GM10266 (cell line): ENCODE results near the gene PRKAG3.

Experiments
- DNase-seq: peaks from one replicate; pipeline ENCODE4 v3.0.0; 2012; ENCODE audit errors: extremely low spot score
- TF ChIP-seq, protein P1 (sequence below): IDR thresholded peaks from 2 replicates; pipeline ENCODE4 v1.5.1; 2012; ENCODE audit warnings: mild to moderate bottlenecking, low read depth; ENCODE audit not compliant: control insufficient read depth, insufficient read depth; ENCODE audit errors: missing control alignments

Gene PRKAG3

DNA sequence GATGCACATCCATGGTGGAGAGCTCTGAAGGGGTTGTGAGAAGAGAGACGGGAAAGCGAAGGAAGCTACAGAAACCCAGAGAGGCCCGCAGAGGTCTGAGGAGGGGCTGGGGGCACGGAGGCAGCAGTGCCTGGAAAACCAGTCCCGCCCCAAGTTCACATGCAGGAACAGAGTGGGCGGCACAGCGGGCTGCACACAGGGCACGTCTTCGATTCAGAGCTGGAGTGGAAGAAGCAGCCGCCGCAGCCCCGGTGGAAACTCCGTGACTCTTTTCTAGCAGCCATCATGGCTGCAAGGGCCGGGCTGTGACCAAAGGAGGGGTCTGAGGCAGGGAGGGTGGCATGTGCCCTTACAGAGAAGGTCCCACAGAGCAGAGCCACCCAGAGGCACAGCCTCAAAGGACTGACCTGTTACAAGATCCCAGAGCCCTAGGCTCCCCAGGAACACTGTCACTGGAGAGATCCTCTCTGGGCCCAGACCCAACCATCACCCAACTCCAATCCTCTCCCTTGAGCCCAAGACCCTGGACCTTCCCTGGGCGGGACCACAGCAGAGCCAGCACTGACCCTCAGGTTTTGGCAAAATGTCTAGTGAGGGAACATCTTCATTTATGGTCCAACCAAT is 10.7 kb downstream of the PRKAG3 start:
- TF ChIP-seq, protein P1, sequence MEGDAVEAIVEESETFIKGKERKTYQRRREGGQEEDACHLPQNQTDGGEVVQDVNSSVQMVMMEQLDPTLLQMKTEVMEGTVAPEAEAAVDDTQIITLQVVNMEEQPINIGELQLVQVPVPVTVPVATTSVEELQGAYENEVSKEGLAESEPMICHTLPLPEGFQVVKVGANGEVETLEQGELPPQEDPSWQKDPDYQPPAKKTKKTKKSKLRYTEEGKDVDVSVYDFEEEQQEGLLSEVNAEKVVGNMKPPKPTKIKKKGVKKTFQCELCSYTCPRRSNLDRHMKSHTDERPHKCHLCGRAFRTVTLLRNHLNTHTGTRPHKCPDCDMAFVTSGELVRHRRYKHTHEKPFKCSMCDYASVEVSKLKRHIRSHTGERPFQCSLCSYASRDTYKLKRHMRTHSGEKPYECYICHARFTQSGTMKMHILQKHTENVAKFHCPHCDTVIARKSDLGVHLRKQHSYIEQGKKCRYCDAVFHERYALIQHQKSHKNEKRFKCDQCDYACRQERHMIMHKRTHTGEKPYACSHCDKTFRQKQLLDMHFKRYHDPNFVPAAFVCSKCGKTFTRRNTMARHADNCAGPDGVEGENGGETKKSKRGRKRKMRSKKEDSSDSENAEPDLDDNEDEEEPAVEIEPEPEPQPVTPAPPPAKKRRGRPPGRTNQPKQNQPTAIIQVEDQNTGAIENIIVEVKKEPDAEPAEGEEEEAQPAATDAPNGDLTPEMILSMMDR: no peak
- DNase-seq: no peak

GRCh38 chr2:218819093-218819492 is 12.5 kb downstream of the PRKAG3 start:
- TF ChIP-seq, protein P1: no peak
- no peak for DNase-seq

DNA sequence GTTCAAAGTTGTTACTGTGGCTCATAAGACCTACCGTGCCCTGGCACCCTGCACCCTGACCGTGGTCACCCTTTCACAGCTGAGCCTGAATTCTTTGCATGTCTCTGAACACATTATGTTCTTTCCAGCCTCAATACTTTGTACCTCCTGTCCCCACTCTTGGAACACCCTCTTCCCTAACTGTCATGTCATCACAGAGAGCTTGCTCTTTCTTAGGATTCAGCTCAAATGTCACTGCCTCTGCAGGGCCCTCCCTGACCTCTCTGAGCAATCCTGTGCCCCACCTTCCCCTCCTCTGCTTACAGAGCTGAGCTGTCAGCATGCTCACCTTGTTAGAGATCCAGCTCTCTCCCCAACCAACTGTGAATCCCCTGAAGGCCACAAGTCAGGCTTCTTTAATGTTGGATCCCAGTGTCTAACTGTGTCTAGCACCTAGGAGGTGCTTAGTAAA is 15.0 kb downstream of the PRKAG3 start:
- TF ChIP-seq, protein P1: no peak
- no peak for DNase-seq

- TF ChIP-seq, protein P1: no peak
- no peak for DNase-seq
Observed at GRCh38 chr2:218815649-218816048, 16.0 kb downstream of the PRKAG3 start.

DNA sequence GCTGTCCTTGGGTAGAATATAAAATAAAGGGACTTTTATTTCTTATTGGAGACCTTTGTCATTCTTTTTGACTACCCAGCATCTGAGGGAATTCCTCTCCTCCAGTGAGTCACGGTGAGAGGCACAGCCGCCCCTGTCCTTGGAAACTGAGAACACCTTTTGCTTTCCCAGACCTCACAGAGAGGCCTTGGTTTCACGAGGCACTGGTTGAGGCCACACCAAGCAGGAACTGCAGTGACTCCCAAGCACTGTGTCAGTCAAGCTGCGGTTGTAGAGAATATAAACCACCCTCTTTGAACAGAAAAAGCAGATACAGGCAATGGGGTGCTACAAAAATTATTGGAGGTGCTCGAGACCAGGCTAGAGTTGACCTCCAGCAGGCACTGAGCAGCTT is 16.4 kb downstream of the PRKAG3 start:
- no peak for DNase-seq
- TF ChIP-seq, protein P1: no peak

DNA sequence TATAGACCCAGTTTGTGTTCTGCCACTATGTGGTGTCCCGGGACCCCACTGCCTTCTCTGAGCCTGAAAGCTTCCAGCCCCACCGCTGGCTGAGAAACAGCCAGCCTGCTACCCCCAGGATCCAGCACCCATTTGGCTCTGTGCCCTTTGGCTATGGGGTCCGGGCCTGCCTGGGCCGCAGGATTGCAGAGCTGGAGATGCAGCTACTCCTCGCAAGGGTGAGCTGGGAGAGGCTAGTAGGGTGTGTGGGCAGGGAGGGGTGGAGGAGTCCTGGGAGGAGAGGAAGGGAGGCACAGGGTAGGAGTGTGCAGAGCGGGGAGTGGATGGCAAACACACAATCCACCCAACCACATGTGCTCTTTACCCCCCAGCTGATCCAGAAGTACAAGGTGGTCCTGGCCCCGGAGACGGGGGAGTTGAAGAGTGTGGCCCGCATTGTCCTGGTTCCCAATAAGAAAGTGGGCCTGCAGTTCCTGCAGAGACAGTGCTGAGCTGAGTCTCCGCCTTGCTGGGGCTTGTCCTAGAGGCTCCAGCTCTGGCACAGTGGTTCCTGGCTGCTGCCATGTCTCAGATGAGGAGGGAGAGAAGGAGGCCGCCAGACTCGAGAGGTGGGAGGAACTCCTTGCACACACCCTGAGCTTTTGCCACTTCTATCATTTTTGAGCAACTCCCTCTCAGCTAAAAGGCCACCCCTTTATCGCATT is 16.9 kb downstream of the PRKAG3 start:
- DNase-seq: no peak
- TF ChIP-seq, protein P1: no peak
